Endodermal cell (in vitro differentiated cells): ENCODE measurements around the gene ARF3. TPM values are rescaled to one million over a fixed set of nuclear protein-coding genes. Genes with fewer than 3 reads are reported as not detected.

Experiments
- DNase-seq: peaks from one replicate; pipeline ENCODE4 v3.0.0-alpha.2; 2017
- H3K27ac ChIP-seq: 2 replicates; pipeline ENCODE4 v1.5.1; 2013; ENCODE audit warnings: mild to moderate bottlenecking, low read depth, low read length, moderate library complexity
- H3K27me3 ChIP-seq: 2 replicates; pipeline ENCODE4 v1.6.1; 2013; ENCODE audit warnings: mild to moderate bottlenecking, low read length, moderate library complexity; ENCODE audit not compliant: insufficient read depth, control insufficient read depth, poor library complexity, severe bottlenecking
- H3K36me3 ChIP-seq: 2 replicates; pipeline ENCODE4 v1.7.0; 2013; ENCODE audit warnings: mild to moderate bottlenecking, low read length, moderate library complexity; ENCODE audit not compliant: control insufficient read depth, insufficient read depth
- H3K4me1 ChIP-seq: one replicate; pipeline ENCODE4 v1.7.0; 2013; ENCODE audit warnings: low read length; ENCODE audit not compliant: control insufficient read depth, insufficient read depth
- H3K4me3 ChIP-seq: 2 replicates; pipeline ENCODE4 v1.5.1; 2013; ENCODE audit warnings: mild to moderate bottlenecking, low read length, moderate library complexity
- H3K9ac ChIP-seq: 2 replicates; pipeline ENCODE4 v1.6.1; 2013; ENCODE audit warnings: mild to moderate bottlenecking, low read length, moderate library complexity; ENCODE audit not compliant: poor library complexity, severe bottlenecking; ENCODE audit errors: extremely low read depth
- H3K9me3 ChIP-seq: 2 replicates; pipeline ENCODE4 v1.6.1; 2013; ENCODE audit warnings: mild to moderate bottlenecking, low read length, moderate library complexity; ENCODE audit not compliant: control insufficient read depth
- H3K27ac Mint-ChIP-seq: 2 replicates; pipeline ENCODE4 v1.8.0; 2020; ENCODE audit warnings: mixed read lengths
- H3K27me3 Mint-ChIP-seq: 2 replicates; pipeline ENCODE4 v1.8.0; 2021; ENCODE audit warnings: mild to moderate bottlenecking, mixed read lengths; ENCODE audit not compliant: insufficient read depth
- H3K36me3 Mint-ChIP-seq: 2 replicates; pipeline ENCODE4 v1.8.0; 2020; ENCODE audit warnings: low read depth, mixed read lengths
- H3K4me1 Mint-ChIP-seq: 2 replicates; pipeline ENCODE4 v1.8.0; 2020; ENCODE audit warnings: mixed read lengths
- H3K4me3 Mint-ChIP-seq: 2 replicates; pipeline ENCODE4 v1.8.0; 2020; ENCODE audit warnings: mild to moderate bottlenecking, moderate library complexity, mixed read lengths
- H3K9me3 Mint-ChIP-seq: 2 replicates; pipeline ENCODE4 v1.8.0; 2020; ENCODE audit warnings: mild to moderate bottlenecking, mixed read lengths
- WGBS, 2 experiments: methylation state at CpG; one replicate each; pipeline versions ENCODE4 v1.1.5 to v1.1.7; 2013; ENCODE audit warnings: missing lambda C conversion rate in 2 of 2, mixed read lengths in 1 of 2; ENCODE audit not compliant: insufficient coverage in 1 of 2, insufficient read length in 1 of 2; 5-methylcytosine and 5-hydroxymethylcytosine counted together
- total RNA-seq, 2 donors: library from RNA; stranded (reverse); fragmentation: NEBNext Ultra II Directional in 1 of 2; extraction: Animal tissue kit (Norgen Biotek cat#: 25700) in 1 of 2; gene quantifications; 2 replicates in 1 of 2; 3 replicates in 1 of 2; pipeline ENCODE4 v1.2.1, GENCODE V29; 2021
- TF ChIP-seq, protein P1 (sequence below): fragments of 200-600 bp; sonication (generic); conservative IDR thresholded peaks from 2 replicates; pipeline ENCODE4 v1.5.0; 2021; ENCODE audit warnings: antibody characterized with exemption, mild to moderate bottlenecking

Gene ARF3
- total RNA-seq, 2 donors from 2014 or later = 237 to 288 TPM

DNA sequence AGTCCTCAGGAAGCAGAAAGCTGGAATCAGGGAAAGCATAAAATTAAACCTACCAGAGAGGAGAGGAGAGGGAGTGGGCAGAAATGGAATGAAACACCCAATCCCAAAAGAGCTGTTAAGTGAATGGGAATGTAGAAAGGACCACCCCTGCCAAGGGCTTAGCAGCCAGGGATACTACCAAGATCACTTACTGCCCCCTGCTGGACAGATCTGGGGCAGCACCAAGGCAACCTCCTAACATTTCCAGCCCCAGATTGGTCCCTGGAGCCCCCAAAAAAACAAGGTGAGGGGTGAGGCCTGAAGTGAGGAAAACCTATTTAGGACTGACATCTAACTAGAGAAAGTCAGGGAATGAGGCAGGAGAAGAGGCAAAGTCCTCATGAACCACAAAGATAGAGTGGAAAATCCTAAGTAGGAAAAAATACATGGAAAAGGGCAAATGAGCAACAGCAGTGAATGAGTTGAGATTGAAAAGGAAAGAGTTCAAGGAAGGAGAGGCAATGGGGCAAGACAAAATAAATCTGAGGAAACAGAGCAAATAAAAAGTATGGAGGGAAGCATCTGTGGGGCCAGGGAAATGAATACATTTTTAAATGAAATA is 20.8 kb downstream of the ARF3 start:
- H3K9me3 Mint-ChIP-seq = no peaks in the 10 kb centered on the region
- DNase-seq = peak; percentile 98
- Histone ChIP-seq H3K27me3 (no peaks in the 10 kb centered on the region), H3K4me1 (no peaks in the 10 kb centered on the region), H3K9ac (no peak overlapping the region), H3K4me3 (no peak overlapping the region), H3K27ac (no peak overlapping the region), H3K9me3 (no peaks in the 10 kb centered on the region), H3K36me3 (peaks cover 87% of the 10 kb centered on the region)
- peaks cover 8% of the 10 kb centered on the region for H3K4me1 Mint-ChIP-seq
- TF ChIP-seq, protein P1, sequence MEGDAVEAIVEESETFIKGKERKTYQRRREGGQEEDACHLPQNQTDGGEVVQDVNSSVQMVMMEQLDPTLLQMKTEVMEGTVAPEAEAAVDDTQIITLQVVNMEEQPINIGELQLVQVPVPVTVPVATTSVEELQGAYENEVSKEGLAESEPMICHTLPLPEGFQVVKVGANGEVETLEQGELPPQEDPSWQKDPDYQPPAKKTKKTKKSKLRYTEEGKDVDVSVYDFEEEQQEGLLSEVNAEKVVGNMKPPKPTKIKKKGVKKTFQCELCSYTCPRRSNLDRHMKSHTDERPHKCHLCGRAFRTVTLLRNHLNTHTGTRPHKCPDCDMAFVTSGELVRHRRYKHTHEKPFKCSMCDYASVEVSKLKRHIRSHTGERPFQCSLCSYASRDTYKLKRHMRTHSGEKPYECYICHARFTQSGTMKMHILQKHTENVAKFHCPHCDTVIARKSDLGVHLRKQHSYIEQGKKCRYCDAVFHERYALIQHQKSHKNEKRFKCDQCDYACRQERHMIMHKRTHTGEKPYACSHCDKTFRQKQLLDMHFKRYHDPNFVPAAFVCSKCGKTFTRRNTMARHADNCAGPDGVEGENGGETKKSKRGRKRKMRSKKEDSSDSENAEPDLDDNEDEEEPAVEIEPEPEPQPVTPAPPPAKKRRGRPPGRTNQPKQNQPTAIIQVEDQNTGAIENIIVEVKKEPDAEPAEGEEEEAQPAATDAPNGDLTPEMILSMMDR = peak; percentile 97
- peaks cover 74% of the 10 kb centered on the region for H3K36me3 Mint-ChIP-seq
- H3K27me3 Mint-ChIP-seq = no peaks in the 10 kb centered on the region
- H3K27ac Mint-ChIP-seq = peak overlapping the region; percentile 49
- no peak overlapping the region for H3K4me3 Mint-ChIP-seq

DNA sequence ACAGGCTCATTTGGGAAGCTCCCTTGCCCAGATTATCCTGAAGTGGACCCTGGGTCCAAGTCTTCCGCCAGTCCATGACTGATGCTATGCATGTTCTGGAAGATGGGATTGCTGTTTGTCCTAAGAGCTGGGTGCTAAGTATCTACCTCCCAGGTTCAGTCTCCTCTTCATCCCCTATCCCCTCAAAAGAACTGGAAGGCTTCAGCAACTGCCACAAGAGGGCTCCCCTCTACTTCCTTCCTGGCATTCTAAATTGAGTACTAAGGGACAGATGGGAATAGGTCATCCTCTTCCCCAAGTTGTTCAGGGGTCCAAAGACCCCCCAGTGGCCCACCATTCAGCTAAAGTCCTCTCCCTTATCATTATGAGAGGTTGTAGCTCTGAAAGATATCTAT is 23.0 kb downstream of the ARF3 start:
- no peaks in the 10 kb centered on the region for H3K9me3 ChIP-seq
- no peak overlapping the region for H3K9ac ChIP-seq
- H3K9me3 Mint-ChIP-seq = no peaks in the 10 kb centered on the region
- peaks cover 75% of the 10 kb centered on the region for H3K36me3 Mint-ChIP-seq
- H3K27ac ChIP-seq = no peak overlapping the region
- H3K27me3 Mint-ChIP-seq = no peaks in the 10 kb centered on the region
- peaks cover 80% of the 10 kb centered on the region for H3K36me3 ChIP-seq
- no peak overlapping the region for H3K4me3 ChIP-seq
- no peak overlapping the region for H3K4me3 Mint-ChIP-seq
- no peaks in the 10 kb centered on the region for H3K27me3 ChIP-seq
- H3K4me1 Mint-ChIP-seq = no peaks in the 10 kb centered on the region
- H3K4me1 ChIP-seq = no peaks in the 10 kb centered on the region
- TF ChIP-seq, protein P1 = peak; percentile 62
- peak; percentile 64 for DNase-seq
- 92 to 100% methylated on average over 1 of the region's 1 CpG for WGBS, 2 experiments
- no peak overlapping the region for H3K27ac Mint-ChIP-seq

DNA sequence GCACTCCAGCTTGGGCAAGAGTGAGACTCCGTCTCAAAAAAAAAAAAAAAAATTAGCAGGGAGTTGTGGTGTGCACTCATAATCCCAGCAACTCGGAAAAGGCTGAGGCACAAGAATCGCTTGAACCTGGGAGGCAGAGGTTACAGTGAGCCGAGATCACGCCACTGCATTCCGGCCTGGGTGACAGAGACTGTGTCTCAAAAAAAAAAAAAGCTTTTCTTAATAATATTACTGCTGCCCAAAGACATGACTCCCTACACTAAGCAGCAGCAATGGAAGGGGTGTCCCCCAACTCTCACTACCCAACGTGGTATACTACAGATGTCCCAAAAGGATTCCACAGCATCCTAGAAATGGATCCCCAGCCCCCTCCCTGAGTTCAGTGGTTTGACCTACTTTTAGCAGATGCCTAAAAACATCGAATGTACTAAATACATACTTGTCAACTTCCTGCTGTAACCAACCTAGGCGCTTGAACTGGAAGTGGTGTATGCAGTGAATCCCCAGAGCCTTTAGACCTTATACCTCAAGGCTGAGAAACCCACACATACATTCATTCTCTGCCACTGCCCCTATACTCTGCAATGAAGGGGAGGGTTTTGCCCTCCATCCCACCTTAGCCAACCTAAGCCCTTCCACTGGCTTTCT is 23.5 kb downstream of the ARF3 start:
- H3K9ac ChIP-seq = no peak overlapping the region
- no peaks in the 10 kb centered on the region for H3K27me3 ChIP-seq
- no peak for DNase-seq
- no peaks in the 10 kb centered on the region for H3K9me3 ChIP-seq
- H3K4me1 Mint-ChIP-seq = no peaks in the 10 kb centered on the region
- WGBS, 2 experiments = 96 to 100% methylated on average over 4 to 9 of the region's 9 CpGs
- H3K27ac ChIP-seq = no peak overlapping the region
- H3K36me3 Mint-ChIP-seq = peaks cover 71% of the 10 kb centered on the region
- H3K27me3 Mint-ChIP-seq = no peaks in the 10 kb centered on the region
- H3K9me3 Mint-ChIP-seq = no peaks in the 10 kb centered on the region
- TF ChIP-seq, protein P1 = no peak
- no peak overlapping the region for H3K4me3 Mint-ChIP-seq
- H3K4me3 ChIP-seq = no peak overlapping the region
- peaks cover 79% of the 10 kb centered on the region for H3K36me3 ChIP-seq
- H3K27ac Mint-ChIP-seq = no peak overlapping the region
- H3K4me1 ChIP-seq = no peaks in the 10 kb centered on the region
